OCI-LY7 (cell line): ENCODE results near the gene SND1. TPM values are rescaled to one million over a fixed set of nuclear protein-coding genes. Genes with fewer than 3 reads are reported as not detected.

Experiments used
- BruUV-seq: library from RNA; stranded (reverse); fragments of 400-500 nt; replicated peaks from 2 replicates; lab custom pipeline; 2021; lab: Mats Ljungman, UMichigan
- CTCF ChIA-PET: fragments of 300-600 bp; sonication (Branson Sonifier 250); formaldehyde crosslinking; loops from one replicate; lab custom pipeline; 2022; ENCODE audit warnings: antibody characterized with exemption; ENCODE audit not compliant: unreplicated experiment; lab: Charles Lee
- POLR2A ChIA-PET: fragments of 300-600 bp; sonication (Branson Sonifier 250); formaldehyde crosslinking; loops from one replicate; lab custom pipeline; 2022; ENCODE audit warnings: antibody characterized with exemption; lab: Charles Lee
- DNase-seq: peaks from one replicate; pipeline ENCODE4 v3.0.0-alpha.2; 2015; ENCODE audit warnings: low spot score
- H2AFZ ChIP-seq: fragments of 200-600 bp; sonication (generic), shearing (Covaris generic); 2 replicates; pipeline ENCODE4 v1.6.1; 2014; ENCODE audit warnings: mild to moderate bottlenecking, antibody characterized with exemption, low read length, moderate library complexity
- H3K27ac ChIP-seq: fragments of 200-600 bp; sonication (generic); 2 replicates; pipeline ENCODE4 v1.5.1; 2014; ENCODE audit warnings: mixed run types, low read depth, mild to moderate bottlenecking, moderate library complexity, low read length, inconsistent platforms; ENCODE audit not compliant: poor library complexity, severe bottlenecking
- H3K36me3 ChIP-seq: fragments of 200-600 bp; sonication (generic); 2 replicates; pipeline ENCODE4 v1.6.1; 2014; ENCODE audit warnings: mild to moderate bottlenecking, antibody characterized with exemption, low read length, moderate library complexity, mixed read lengths; ENCODE audit not compliant: insufficient read depth
- H3K4me1 ChIP-seq: fragments of 200-600 bp; sonication (generic); 2 replicates; pipeline ENCODE4 v1.5.1; 2014; ENCODE audit warnings: mild to moderate bottlenecking, low read length; ENCODE audit not compliant: insufficient read depth, poor library complexity, severe bottlenecking
- H3K4me2 ChIP-seq: fragments of 200-600 bp; sonication (generic); 2 replicates; pipeline ENCODE4 v1.6.1; 2014; ENCODE audit warnings: mild to moderate bottlenecking, low read length
- H3K4me3 ChIP-seq: fragments of 200-600 bp; sonication (generic); 2 replicates; pipeline ENCODE4 v1.5.1; 2014; ENCODE audit warnings: mild to moderate bottlenecking, low read depth, low read length; ENCODE audit not compliant: poor library complexity, severe bottlenecking
- H3K79me2 ChIP-seq: fragments of 200-600 bp; sonication (generic); 2 replicates; pipeline ENCODE4 v1.6.1; 2016; ENCODE audit warnings: low read depth, mild to moderate bottlenecking, low read length, moderate library complexity, mixed read lengths; ENCODE audit not compliant: insufficient read depth
- H3K9me2 ChIP-seq: fragments of 200-600 bp; sonication (generic); 2 replicates; pipeline ENCODE4 v1.6.1; 2016; ENCODE audit warnings: mild to moderate bottlenecking, low read length, mixed read lengths; ENCODE audit not compliant: insufficient read depth
- H3K9me3 ChIP-seq: fragments of 200-600 bp; sonication (generic); 2 replicates; pipeline ENCODE4 v1.6.1; 2014; ENCODE audit warnings: mild to moderate bottlenecking, mixed run types, low read length, mixed read lengths
- H4K20me1 ChIP-seq: fragments of 200-600 bp; sonication (generic); 2 replicates; pipeline ENCODE4 v1.6.1; 2014; ENCODE audit warnings: mild to moderate bottlenecking, antibody characterized with exemption, low read length, moderate library complexity, mixed read lengths; ENCODE audit not compliant: insufficient read depth
- CTCF ChIP-seq: fragments of 200-600 bp; sonication (generic); conservative IDR thresholded peaks from 2 replicates; pipeline ENCODE4 v1.5.1; 2014; ENCODE audit warnings: mild to moderate bottlenecking, antibody characterized with exemption, low read length, moderate library complexity, mixed read lengths
- EZH2phosphoT487 ChIP-seq: fragments of 200-600 bp; sonication (generic); IDR thresholded peaks from 2 replicates; pipeline ENCODE4 v1.6.1; 2018; ENCODE audit warnings: low read depth, borderline replicate concordance, mild to moderate bottlenecking, mixed run types, antibody characterized with exemption, low read length, moderate library complexity, mixed read lengths
- intact Hi-C: fragments of 100-400 bp; cut with micrococcal nuclease; formaldehyde crosslinking; loops from one replicate; pipeline ENCODE4 v1.10.0; 2022; ENCODE audit not compliant: unreplicated experiment
- total RNA-seq, 2 experiments: library from RNA; depleted of rRNA in 1 of 2; stranded (reverse); fragments of >200 nt in 1 of 2; shearing (Covaris generic) in 1 of 2; gene quantifications; 2 replicates each; pipeline ENCODE4 v1.2.3, GENCODE V29; 2014 to 2022

The SND1 gene
- total RNA-seq, 2 experiments from 2014 or later = 111 to 221 TPM

DNA sequence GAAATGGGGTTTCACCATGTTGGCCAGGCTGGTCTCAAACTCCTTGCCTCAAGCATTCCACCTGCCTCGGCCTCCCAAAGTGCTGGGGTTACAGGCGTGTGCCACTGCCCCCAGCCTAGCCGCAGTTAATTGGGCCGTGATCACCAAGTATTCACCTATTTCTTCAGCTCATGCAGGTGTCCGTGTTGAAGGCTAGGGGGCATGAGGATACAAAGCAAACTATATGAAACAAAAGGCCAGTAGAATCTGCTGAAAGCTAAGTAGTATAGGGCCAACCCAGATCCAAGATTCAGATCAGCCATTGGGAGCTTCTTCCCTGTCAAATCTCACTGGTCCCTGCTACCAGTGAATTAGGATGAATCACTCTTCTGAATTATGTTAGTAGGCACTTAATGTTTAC lies 305.9 kb downstream of the SND1 start:
- Histone ChIP-seq H3K9me2 (no peaks in the 10 kb centered on the region), H2AFZ (no peak overlapping the region), H3K36me3 (peaks cover 26% of the 10 kb centered on the region), H3K4me2 (no peak overlapping the region), H3K79me2 (no peaks in the 10 kb centered on the region), H3K9me3 (no peaks in the 10 kb centered on the region), H3K4me3 (no peak overlapping the region), H3K4me1 (no peaks in the 10 kb centered on the region), H3K27ac (no peak overlapping the region), H4K20me1 (no peaks in the 10 kb centered on the region)
- ChIA-PET CTCF (no interaction called here), POLR2A (interaction anchor here (1.8 kb wide), 1 partner anchor 10 kb away, joined by 5 read pairs; no protein-coding TSS in a partner anchor)
- DNase-seq = no peak
- intact Hi-C loops = no loop called here
- BruUV-seq = no TSS peak
- TF ChIP-seq CTCF (no peak), EZH2phosphoT487 (no peak)

- no peak overlapping the region for H2AFZ ChIP-seq
- intact Hi-C loops = no loop called here
- peaks cover 18% of the 10 kb centered on the region for H3K36me3 ChIP-seq
- no peaks in the 10 kb centered on the region for H3K9me3 ChIP-seq
- no peak overlapping the region for H3K27ac ChIP-seq
- H4K20me1 ChIP-seq = no peaks in the 10 kb centered on the region
- TF ChIP-seq CTCF (no peak), EZH2phosphoT487 (no peak)
- POLR2A ChIA-PET = interaction anchor here (1.3 to 1.9 kb wide), 2 partner anchors 11 to 31 kb away, joined by 3 to 7 read pairs; no protein-coding TSS in a partner anchor
- no peaks in the 10 kb centered on the region for H3K9me2 ChIP-seq
- H3K4me3 ChIP-seq = no peak overlapping the region
- BruUV-seq = no TSS peak
- CTCF ChIA-PET = no interaction called here
- no peaks in the 10 kb centered on the region for H3K4me1 ChIP-seq
- no peak overlapping the region for H3K4me2 ChIP-seq
- no peaks in the 10 kb centered on the region for H3K79me2 ChIP-seq
- no peak for DNase-seq
Measured at GRCh38 chr7:127959770-127960169, 307.8 kb downstream of the SND1 start.

- ChIA-PET POLR2A (interaction anchor here (0.7 to 1.9 kb wide), 4 partner anchors 10 to 874 kb away, joined by 3 to 7 read pairs (median 3); no protein-coding TSS in a partner anchor), CTCF (no interaction called here)
- H2AFZ ChIP-seq = no peak overlapping the region
- no peaks in the 10 kb centered on the region for H3K4me1 ChIP-seq
- no peak overlapping the region for H3K4me2 ChIP-seq
- DNase-seq = no peak
- H4K20me1 ChIP-seq = no peaks in the 10 kb centered on the region
- intact Hi-C loops = no loop called here
- TF ChIP-seq CTCF (no peak), EZH2phosphoT487 (no peak)
- no peaks in the 10 kb centered on the region for H3K79me2 ChIP-seq
- H3K36me3 ChIP-seq = peaks cover 10% of the 10 kb centered on the region
- H3K27ac ChIP-seq = no peak overlapping the region
- H3K4me3 ChIP-seq = no peak overlapping the region
- no peaks in the 10 kb centered on the region for H3K9me2 ChIP-seq
- BruUV-seq = no TSS peak
- H3K9me3 ChIP-seq = no peaks in the 10 kb centered on the region
Measured at GRCh38 chr7:127961786-127962453, 309.9 kb downstream of the SND1 start.
